T-cell (primary cell): ENCODE data around the gene ANTKMT. TPM values are rescaled to one million over a fixed set of nuclear protein-coding genes. Genes with fewer than 3 reads are reported as not detected.

Experiments used
- ATAC-seq, 4 experiments: fragments of 200-7000 bp in 3 of 4; fragments of 150-1000 bp in 1 of 4; cut with Tn5 transposase; replicated peaks in 1 of 4; 1 replicate in 3 of 4; 2 replicates in 1 of 4; pipeline ENCODE4 v1.10.0; 2021; ENCODE audit warnings: moderate library complexity in 3 of 4, mild to moderate bottlenecking in 2 of 4, moderate number of reproducible peaks in 1 of 4
- CTCF ChIA-PET, 2 donors: fragments of 300-600 bp; sonication (Branson Sonifier 250); formaldehyde crosslinking; loops; one replicate each; lab custom pipeline; 2022; ENCODE audit warnings: antibody characterized with exemption in 2 of 2; lab: Charles Lee
- POLR2A ChIA-PET, 2 donors: fragments of 300-600 bp; sonication (Branson Sonifier 250); formaldehyde crosslinking; loops; one replicate each; lab custom pipeline; 2022; ENCODE audit warnings: antibody characterized with exemption in 2 of 2; lab: Charles Lee
- DNase-seq, 35 experiments: peaks; one replicate each; pipeline versions ENCODE4 v3.0.0 to v3.0.0-alpha.2; 2013 to 2023
- H3K27ac ChIP-seq: one replicate; pipeline ENCODE4 v1.5.1; 2013; ENCODE audit warnings: low read length
- H3K27me3 ChIP-seq, 2 experiments: replicated peaks in 1 of 2; 1 replicate in 1 of 2; 2 replicates in 1 of 2; pipeline versions ENCODE4 v1.6.1 to v1.7.0; 2013; ENCODE audit warnings: low read length in 1 of 2, mixed read lengths in 1 of 2; ENCODE audit not compliant: control insufficient read depth in 2 of 2, insufficient read depth in 2 of 2; ENCODE audit errors: extremely low read depth in 1 of 2
- H3K36me3 ChIP-seq, 2 donors: 1 replicate in 1 of 2; 2 replicates in 1 of 2; pipeline versions ENCODE4 v1.6.1 to v1.7.0; 2013; ENCODE audit warnings: low read length in 1 of 2; ENCODE audit not compliant: control insufficient read depth in 2 of 2, insufficient read depth in 1 of 2; ENCODE audit errors: extremely low read depth in 1 of 2
- H3K4me1 ChIP-seq, 2 experiments: 1 replicate in 1 of 2; 2 replicates in 1 of 2; pipeline versions ENCODE4 v1.6.1 to v1.7.0; 2013; ENCODE audit warnings: low read length in 2 of 2, mixed read lengths in 1 of 2; ENCODE audit not compliant: insufficient read depth in 2 of 2, control insufficient read depth in 1 of 2; ENCODE audit errors: extremely low read depth in 1 of 2
- H3K4me3 ChIP-seq, 2 donors: 1 replicate in 1 of 2; 2 replicates in 1 of 2; pipeline versions ENCODE4 v1.5.1 to v1.7.0; 2013; ENCODE audit warnings: mild to moderate bottlenecking in 2 of 2, low read length in 1 of 2, moderate library complexity in 1 of 2; ENCODE audit not compliant: control insufficient read depth in 1 of 2; ENCODE audit errors: extremely low read depth in 1 of 2
- H3K9me3 ChIP-seq: 2 replicates; pipeline ENCODE4 v1.7.0; 2013
- H3K27ac Mint-ChIP-seq, 2 donors: one replicate each; pipeline ENCODE4 v1.8.0; 2020 to 2021; ENCODE audit warnings: mild to moderate bottlenecking in 2 of 2, mixed read lengths in 2 of 2
- H3K27me3 Mint-ChIP-seq, 2 donors: one replicate each; pipeline ENCODE4 v1.8.0; 2021 to 2022; ENCODE audit warnings: mixed read lengths in 2 of 2
- H3K36me3 Mint-ChIP-seq: one replicate; pipeline ENCODE4 v1.8.0; 2021; ENCODE audit warnings: mixed read lengths
- H3K4me1 Mint-ChIP-seq, 3 donors: one replicate each; pipeline ENCODE4 v1.8.0; 2020 to 2022; ENCODE audit warnings: mixed read lengths in 3 of 3, mild to moderate bottlenecking in 1 of 3
- H3K4me3 Mint-ChIP-seq, 3 donors: one replicate each; pipeline ENCODE4 v1.8.0; 2020 to 2022; ENCODE audit warnings: mild to moderate bottlenecking in 3 of 3, mixed read lengths in 3 of 3, moderate library complexity in 3 of 3
- H3K9me3 Mint-ChIP-seq, 3 donors: one replicate each; pipeline ENCODE4 v1.8.0; 2020 to 2022; ENCODE audit warnings: mixed read lengths in 3 of 3
- WGBS: methylation state at CpG from one replicate; pipeline ENCODE4 v1.1.5; 2013; ENCODE audit warnings: missing lambda C conversion rate; ENCODE audit not compliant: insufficient coverage; 5-methylcytosine and 5-hydroxymethylcytosine counted together
- total RNA-seq, 35 experiments: library from RNA in 6 of 35; stranded (reverse) in 6 of 35; fragments of 120-200 nt in 1 of 35; gene quantifications; one replicate each; pipeline versions ENCODE4 v1.2.1 to v1.2.4 and lab custom pipeline; 2013 to 2026

ANTKMT gene
- total RNA-seq, 5 donors from 2014 or later (not counting 1 experiment from before 2014, with no cell fraction given): 22.9 to 38.8 (median 27.2) TPM

DNA sequence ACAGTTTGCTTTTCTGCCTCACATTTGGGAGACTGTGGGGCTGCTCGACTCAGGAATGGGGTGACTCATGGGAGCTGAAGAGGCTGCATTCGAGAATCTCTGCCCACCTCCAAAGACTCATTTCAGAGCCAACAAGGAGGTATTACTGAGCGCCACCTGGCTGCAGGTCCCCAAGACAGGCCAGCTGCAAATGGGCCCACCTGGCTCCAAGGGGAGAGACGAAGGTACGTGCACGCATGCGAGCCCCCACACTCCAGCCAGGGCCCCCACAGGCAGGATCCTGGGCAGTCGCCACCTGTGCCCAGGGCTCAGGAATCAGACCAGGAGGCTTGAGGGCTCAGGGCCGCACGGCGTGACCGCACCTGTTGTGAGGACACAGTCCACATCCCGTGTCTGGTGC is 12.0 kb downstream of the ANTKMT start:
- no peak for DNase-seq

DNA sequence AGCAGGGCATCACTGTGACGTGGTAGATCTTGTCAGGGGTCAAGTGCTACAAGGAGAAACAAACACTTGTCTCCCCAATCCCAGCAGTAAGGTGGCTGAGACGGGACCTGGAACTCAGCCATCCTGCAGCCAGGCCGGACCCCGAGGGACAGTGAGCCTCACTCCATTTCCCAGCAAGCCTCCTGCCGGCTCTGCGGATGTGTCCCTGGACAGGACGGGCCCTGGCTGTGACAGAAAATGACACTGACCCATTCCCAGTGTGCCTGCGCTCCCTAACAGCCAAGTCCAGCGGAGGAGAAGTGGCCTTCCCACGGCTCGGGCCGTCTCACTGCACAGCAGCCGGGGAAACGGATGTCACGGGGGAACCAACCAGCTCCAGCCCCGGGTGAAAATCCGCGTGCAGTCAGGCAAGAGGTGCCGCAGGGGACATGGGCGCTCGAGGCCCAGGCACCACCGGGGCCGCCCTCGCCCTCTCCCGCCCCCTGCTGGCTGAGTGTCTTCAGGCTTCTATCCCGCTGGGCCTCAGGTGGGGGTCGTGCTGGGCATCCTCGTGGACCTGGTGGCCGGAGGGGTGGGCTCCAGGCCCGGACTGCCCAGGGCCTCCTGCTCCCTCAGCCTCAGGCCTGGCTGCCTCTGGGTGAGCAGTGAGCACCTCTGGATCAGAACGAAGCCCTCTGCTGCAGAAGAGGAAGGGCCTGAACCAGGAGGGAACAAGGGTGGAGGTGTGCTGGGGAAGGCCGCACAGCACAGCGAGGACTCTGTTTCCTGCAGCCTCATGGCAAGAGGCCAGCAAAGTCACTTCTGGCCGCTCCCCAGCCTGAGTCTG is 12.6 kb downstream of the ANTKMT start:
- peak in 3 of 4 experiments; percentile 47 to 61 (median 49) for ATAC-seq
- Mint-ChIP-seq H3K27ac (no peak overlapping the region), H3K4me3 (no peak overlapping the region), H3K4me1 (peaks cover 0 to 6% (median 4%) of the 10 kb centered on the region in 3 donors), H3K9me3 (no peaks in the 10 kb centered on the region), H3K36me3 (peaks cover 12% of the 10 kb centered on the region), H3K27me3 (no peaks in the 10 kb centered on the region)
- POLR2A ChIA-PET: no interaction called here
- Histone ChIP-seq H3K4me3 (no peak overlapping the region), H3K36me3 (peaks cover 23 to 47% of the 10 kb centered on the region in 2 donors), H3K4me1 (peaks cover 0 to 4% of the 10 kb centered on the region in 2 experiments), H3K27ac (no peak overlapping the region), H3K9me3 (no peaks in the 10 kb centered on the region), H3K27me3 (no peaks in the 10 kb centered on the region)
- WGBS: 93% methylated on average over 30 of the region's 34 CpGs
- CTCF ChIA-PET: no interaction called here
- peak in 7 of 35 experiments; percentile 34 to 61 (median 45) for DNase-seq

More for the DNA sequence above, 12.0 kb downstream of the ANTKMT start:
- Mint-ChIP-seq H3K36me3 (peaks cover 12% of the 10 kb centered on the region), H3K27ac (no peak overlapping the region), H3K4me3 (no peak overlapping the region), H3K4me1 (peaks cover 0 to 5% (median 3%) of the 10 kb centered on the region in 3 donors), H3K9me3 (no peaks in the 10 kb centered on the region), H3K27me3 (no peaks in the 10 kb centered on the region)
- Histone ChIP-seq H3K36me3 (peaks cover 23 to 45% of the 10 kb centered on the region in 2 donors), H3K4me3 (no peak overlapping the region), H3K4me1 (peaks cover 0 to 7% of the 10 kb centered on the region in 2 experiments), H3K27ac (no peak overlapping the region), H3K27me3 (no peaks in the 10 kb centered on the region), H3K9me3 (no peaks in the 10 kb centered on the region)
- 93% methylated on average over 12 of the region's 13 CpGs for WGBS
- ChIA-PET POLR2A (no interaction called here), CTCF (no interaction called here)
- ATAC-seq: no peak

DNA sequence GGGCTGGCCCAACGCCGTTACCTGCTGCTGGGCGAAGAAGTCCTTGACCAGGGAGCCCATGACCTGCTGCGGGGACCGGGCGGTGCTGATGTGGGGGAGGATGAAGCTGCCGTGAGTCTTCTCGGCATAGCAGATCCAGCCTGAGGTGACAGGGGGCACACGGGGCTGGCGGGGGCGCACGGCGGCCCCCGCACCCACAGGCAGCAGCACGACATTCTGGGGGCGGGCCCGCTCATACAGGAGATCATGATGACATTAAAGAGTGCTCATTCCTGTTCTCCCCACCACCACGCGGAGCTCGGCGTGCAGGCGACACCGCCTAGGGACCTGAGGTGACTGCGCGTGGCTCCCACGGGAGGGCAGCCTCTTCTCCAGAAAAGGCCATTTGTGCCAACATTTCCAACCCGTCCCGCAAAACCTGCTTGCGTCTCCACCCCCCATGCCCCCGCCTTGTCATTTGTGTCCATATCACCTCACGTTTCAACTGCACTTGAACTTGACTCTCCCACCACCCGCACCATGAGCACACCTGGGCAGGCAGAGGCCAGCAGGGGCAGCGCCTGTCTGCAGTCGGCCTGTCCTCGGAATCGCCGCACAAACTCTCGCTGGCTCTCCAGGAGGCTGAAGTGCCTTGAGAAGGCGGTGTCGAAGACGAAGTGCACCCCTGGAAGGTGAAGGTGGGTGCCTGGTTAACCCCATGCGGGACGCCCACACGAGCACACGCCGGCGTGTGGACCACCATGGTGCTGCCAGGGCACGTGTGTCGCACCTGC is 13.4 kb downstream of the ANTKMT start:
- ChIA-PET POLR2A (no interaction called here), CTCF (no interaction called here)
- Mint-ChIP-seq H3K4me1 (peaks cover 0 to 8% (median 7%) of the 10 kb centered on the region in 3 donors), H3K9me3 (no peaks in the 10 kb centered on the region), H3K4me3 (no peak overlapping the region), H3K36me3 (peaks cover 12% of the 10 kb centered on the region), H3K27me3 (no peaks in the 10 kb centered on the region), H3K27ac (no peak overlapping the region)
- ATAC-seq (no peak), DNase-seq (no peak)
- H3K4me3 ChIP-seq: no peak overlapping the region
- H3K36me3 ChIP-seq: peaks cover 23 to 47% of the 10 kb centered on the region in 2 donors
- WGBS: 94% methylated on average over 43 of the region's 49 CpGs
- no peaks in the 10 kb centered on the region for H3K27me3 ChIP-seq
- H3K9me3 ChIP-seq: no peaks in the 10 kb centered on the region
- H3K27ac ChIP-seq: no peak overlapping the region
- H3K4me1 ChIP-seq: peaks cover 0 to 1% of the 10 kb centered on the region in 2 experiments

DNA sequence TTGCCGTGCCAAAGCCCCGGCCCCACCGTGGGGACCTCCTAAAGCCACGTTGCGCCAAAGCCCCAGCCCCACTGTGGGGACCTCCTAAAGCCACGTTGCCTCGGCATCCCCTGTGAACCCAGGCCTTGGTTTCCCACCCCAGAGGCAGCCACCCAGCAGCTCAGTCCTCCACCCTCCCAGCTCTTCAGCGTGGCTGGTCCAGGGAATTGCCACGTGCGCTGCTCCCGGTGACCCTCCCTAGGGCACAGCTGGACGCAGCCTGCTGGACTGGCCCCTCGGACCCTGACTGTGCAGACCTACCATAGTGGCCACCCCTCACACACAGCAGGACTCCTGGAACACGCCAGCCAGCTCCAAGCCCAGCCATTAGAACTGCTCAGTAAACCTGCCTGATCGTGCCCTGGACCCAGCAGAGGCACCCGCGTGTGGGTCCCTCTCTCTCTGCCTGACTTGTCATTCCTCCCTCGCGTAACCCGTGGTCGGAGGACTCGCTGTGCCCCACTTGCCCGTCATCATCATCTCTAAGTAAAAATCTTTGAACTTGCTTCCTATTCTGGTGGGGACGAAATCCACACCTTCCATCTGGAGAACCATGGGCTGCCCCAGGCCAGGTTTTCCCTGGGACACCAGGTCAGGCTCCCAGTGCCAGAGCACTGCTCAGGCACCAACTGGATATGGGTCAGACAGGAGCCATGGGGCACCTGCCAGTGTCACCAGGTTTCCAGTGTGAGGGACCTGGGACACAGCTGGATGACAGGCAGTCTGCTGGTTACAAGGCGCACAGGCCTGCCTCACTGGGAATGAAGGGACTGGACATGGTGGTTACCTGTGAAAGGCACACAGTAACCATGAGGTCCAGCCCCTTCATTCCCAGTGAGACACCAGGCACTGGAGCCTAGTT is 14.3 kb downstream of the ANTKMT start:
- Histone ChIP-seq H3K9me3 (no peaks in the 10 kb centered on the region), H3K4me1 (peaks cover 0 to 9% of the 10 kb centered on the region in 2 experiments), H3K4me3 (no peak overlapping the region), H3K27ac (no peak overlapping the region), H3K36me3 (peaks cover 20 to 47% of the 10 kb centered on the region in 2 donors), H3K27me3 (no peaks in the 10 kb centered on the region)
- ChIA-PET POLR2A (no interaction called here), CTCF (interaction anchor here in 1 of 2 donors (0.6 kb wide), 1 partner anchor 1126 kb away, joined by 5 read pairs; no protein-coding TSS in a partner anchor)
- H3K9me3 Mint-ChIP-seq: no peaks in the 10 kb centered on the region
- H3K27ac Mint-ChIP-seq: no peak overlapping the region
- no peaks in the 10 kb centered on the region for H3K27me3 Mint-ChIP-seq
- ATAC-seq (no peak), DNase-seq (no peak)
- H3K4me3 Mint-ChIP-seq: no peak overlapping the region
- WGBS: 95% methylated on average over 24 of the region's 25 CpGs
- H3K36me3 Mint-ChIP-seq: peaks cover 12% of the 10 kb centered on the region
- peaks cover 0 to 14% (median 12%) of the 10 kb centered on the region in 3 donors for H3K4me1 Mint-ChIP-seq

DNA sequence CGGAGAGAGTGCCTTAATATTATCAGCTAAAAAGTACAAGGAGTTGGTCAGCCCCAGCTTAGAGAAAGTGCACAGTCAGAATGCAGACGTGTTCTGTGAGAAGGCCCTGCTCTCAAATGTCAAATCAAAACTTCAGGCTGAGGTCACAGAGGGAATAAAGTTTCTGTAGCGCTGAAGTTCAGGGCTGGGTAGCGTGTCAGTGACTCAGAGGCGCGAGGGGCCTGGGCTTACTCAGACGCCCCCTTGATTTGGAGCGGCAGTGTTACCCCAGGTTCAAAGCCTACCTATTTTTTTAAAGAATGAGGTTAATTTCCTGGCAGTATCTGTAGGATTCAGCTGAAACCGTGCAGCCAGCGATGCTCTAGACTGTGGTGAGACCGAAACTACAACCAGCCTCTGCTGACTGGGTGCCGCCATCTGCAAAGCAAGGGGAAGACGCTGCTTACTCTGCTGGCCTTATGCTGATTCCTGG is 15.1 kb downstream of the ANTKMT start:
- POLR2A ChIA-PET: no interaction called here
- Histone ChIP-seq H3K4me1 (peaks cover 0 to 14% of the 10 kb centered on the region in 2 experiments), H3K36me3 (peaks cover 20 to 47% of the 10 kb centered on the region in 2 donors), H3K27ac (no peak overlapping the region), H3K4me3 (no peak overlapping the region), H3K9me3 (no peaks in the 10 kb centered on the region), H3K27me3 (no peaks in the 10 kb centered on the region)
- Mint-ChIP-seq H3K27me3 (no peaks in the 10 kb centered on the region), H3K4me1 (peaks cover 0 to 14% (median 12%) of the 10 kb centered on the region in 3 donors), H3K36me3 (peaks cover 12% of the 10 kb centered on the region), H3K27ac (no peak overlapping the region), H3K9me3 (no peaks in the 10 kb centered on the region), H3K4me3 (no peak overlapping the region)
- no peak for ATAC-seq
- CTCF ChIA-PET: no interaction called here
- no peak for DNase-seq
- 43% methylated on average over 7 of the region's 13 CpGs for WGBS
